SK-N-SH treated with all-trans-retinoic acid at 6 μM for 48 hours (cell line): ENCODE data around the gene WDR5.

ENCODE experiments used
- ATAC-seq: fragments of 200-7000 bp; cut with Tn5 transposase; 3 replicates; pipeline ENCODE4 v1.9.1; 2020; ENCODE audit warnings: mild to moderate bottlenecking, moderate library complexity
- ARNTL ChIP-seq: fragments of 450-650 bp; formaldehyde crosslinking; IDR thresholded peaks from 2 replicates; pipeline ENCODE4 v1.5.0; 2020; ENCODE audit warnings: low read depth, mild to moderate bottlenecking, moderate library complexity, borderline replicate concordance
- BACH2 ChIP-seq: fragments of 250-450 bp; sonication (Bioruptor Pico); IDR thresholded peaks from 2 replicates; pipeline ENCODE4 v1.9.0; 2021; ENCODE audit warnings: mild to moderate bottlenecking, borderline replicate concordance
- CREB5 ChIP-seq: fragments of 250-450 bp; sonication (Bioruptor Pico); IDR thresholded peaks from 2 replicates; pipeline ENCODE4 v1.5.1; 2020; ENCODE audit warnings: low read depth, mild to moderate bottlenecking, moderate library complexity
- CSDC2 ChIP-seq: fragments of 250-450 bp; sonication (Bioruptor Pico); IDR thresholded peaks from 2 replicates; pipeline ENCODE4 v1.5.0; 2020; ENCODE audit warnings: mild to moderate bottlenecking, moderate library complexity
- CSRNP3 ChIP-seq: fragments of 250-450 bp; sonication (Bioruptor Pico); IDR thresholded peaks from 2 replicates; pipeline ENCODE4 v1.5.1; 2021; ENCODE audit warnings: mild to moderate bottlenecking, moderate library complexity
- ESRRG ChIP-seq: fragments of 250-450 bp; sonication (Bioruptor Pico); IDR thresholded peaks from 2 replicates; pipeline ENCODE4 v1.6.1; 2021; ENCODE audit warnings: mild to moderate bottlenecking
- GLIS3 ChIP-seq: fragments of 250-450 bp; sonication (Bioruptor Pico); IDR thresholded peaks from 2 replicates; pipeline ENCODE4 v1.5.0; 2020; ENCODE audit warnings: mild to moderate bottlenecking, moderate library complexity
- ISL1 ChIP-seq: fragments of 250-450 bp; sonication (Bioruptor Pico); IDR thresholded peaks from 2 replicates; pipeline ENCODE4 v2.1.2; 2022; ENCODE audit warnings: mild to moderate bottlenecking, moderate library complexity
- OSR1 ChIP-seq: fragments of 250-450 bp; sonication (Bioruptor Pico); IDR thresholded peaks from 2 replicates; pipeline ENCODE4 v1.8.0; 2022; ENCODE audit warnings: moderate library complexity, mild to moderate bottlenecking, inconsistent platforms
- PATZ1 ChIP-seq: fragments of 250-450 bp; sonication (Bioruptor Pico); IDR thresholded peaks from 2 replicates; pipeline ENCODE4 v1.8.0; 2020; ENCODE audit warnings: mild to moderate bottlenecking, moderate library complexity, borderline replicate concordance
- POU6F1 ChIP-seq: fragments of 250-450 bp; sonication (Bioruptor Pico); IDR thresholded peaks from 2 replicates; pipeline ENCODE4 v1.8.0; 2021; ENCODE audit warnings: low read depth, mild to moderate bottlenecking, moderate library complexity, borderline replicate concordance
- PPARA ChIP-seq: fragments of 250-450 bp; sonication (Bioruptor Pico); IDR thresholded peaks from 2 replicates; pipeline ENCODE4 v1.5.0; 2020; ENCODE audit warnings: mild to moderate bottlenecking, borderline replicate concordance
- RARB ChIP-seq: fragments of 250-450 bp; sonication (Bioruptor Pico); IDR thresholded peaks from 2 replicates; pipeline ENCODE4 v1.8.0; 2021; ENCODE audit warnings: mild to moderate bottlenecking, moderate library complexity
- SNAI2 ChIP-seq: fragments of 250-450 bp; sonication (Bioruptor Pico); IDR thresholded peaks from 2 replicates; pipeline ENCODE4 v1.5.0; 2020; ENCODE audit warnings: mild to moderate bottlenecking, moderate library complexity
- TCF4 ChIP-seq: fragments of 250-450 bp; sonication (Bioruptor Pico); IDR thresholded peaks from 2 replicates; pipeline ENCODE4 v1.8.0; 2021; ENCODE audit warnings: mild to moderate bottlenecking, moderate library complexity, borderline replicate concordance
- TOX ChIP-seq: fragments of 250-450 bp; sonication (Bioruptor Pico); IDR thresholded peaks from 2 replicates; pipeline ENCODE4 v1.8.0; 2021; ENCODE audit warnings: mild to moderate bottlenecking, moderate library complexity, borderline replicate concordance
- TSHZ2 ChIP-seq: fragments of 250-450 bp; sonication (Bioruptor Pico); IDR thresholded peaks from 2 replicates; pipeline ENCODE4 v1.5.0; 2020; ENCODE audit warnings: mild to moderate bottlenecking, moderate library complexity
- ZC3H10 ChIP-seq: fragments of 250-450 bp; sonication (Bioruptor Pico); IDR thresholded peaks from 2 replicates; pipeline ENCODE4 v1.5.1; 2021; ENCODE audit warnings: mild to moderate bottlenecking, moderate library complexity
- ZFP3 ChIP-seq: fragments of 250-450 bp; sonication (Bioruptor Pico); IDR thresholded peaks from 2 replicates; pipeline ENCODE4 v1.5.0; 2020; ENCODE audit warnings: mild to moderate bottlenecking, moderate library complexity
- ZNF565 ChIP-seq: fragments of 450-650 bp; formaldehyde crosslinking; conservative IDR thresholded peaks from 2 replicates; pipeline ENCODE4 v1.5.0; 2020; ENCODE audit warnings: low read depth, mild to moderate bottlenecking, moderate library complexity
- ZNF70 ChIP-seq: fragments of 450-650 bp; formaldehyde crosslinking; IDR thresholded peaks from 2 replicates; pipeline ENCODE4 v1.5.0; 2020; ENCODE audit warnings: mild to moderate bottlenecking, moderate library complexity
- ZNF8 ChIP-seq: fragments of 450-650 bp; formaldehyde crosslinking; IDR thresholded peaks from 2 replicates; pipeline ENCODE4 v1.5.0; 2020; ENCODE audit warnings: mild to moderate bottlenecking, moderate library complexity

WDR5 gene

GRCh38 chr9:134191455-134192209, 55.8 kb downstream of the WDR5 start:
- ATAC-seq: no peak
- TF ChIP-seq TSHZ2 (CRISPR knock-in tag): no peak
- no peak for TF ChIP-seq PPARA (CRISPR knock-in tag)
- TF ChIP-seq TCF4: no peak
- no peak for TF ChIP-seq CSRNP3 (CRISPR knock-in tag)
- TF ChIP-seq ESRRG (CRISPR knock-in tag): no peak
- no peak for TF ChIP-seq ISL1
- no peak for TF ChIP-seq CSDC2 (CRISPR knock-in tag)
- no peak for TF ChIP-seq OSR1 (CRISPR knock-in tag)
- no peak for TF ChIP-seq SNAI2 (CRISPR knock-in tag)
- no peak for TF ChIP-seq BACH2 (CRISPR knock-in tag)
- TF ChIP-seq GLIS3 (CRISPR knock-in tag): no peak
- no peak for TF ChIP-seq ZC3H10 (CRISPR knock-in tag)
- TF ChIP-seq TOX (CRISPR knock-in tag): no peak
- no peak for TF ChIP-seq CREB5 (CRISPR knock-in tag)
- TF ChIP-seq ZNF8 (CRISPR knock-in tag): no peak
- TF ChIP-seq ZFP3 (CRISPR knock-in tag): no peak
- no peak for TF ChIP-seq ZNF565 (CRISPR knock-in tag)

GRCh38 chr9:134192311-134192950, 56.5 kb downstream of the WDR5 start:
- no peak for ATAC-seq
- no peak for TF ChIP-seq TOX (CRISPR knock-in tag)
- TF ChIP-seq SNAI2 (CRISPR knock-in tag): no peak

- ATAC-seq: no peak
- no peak for TF ChIP-seq TCF4
- no peak for TF ChIP-seq GLIS3 (CRISPR knock-in tag)
- TF ChIP-seq CREB5 (CRISPR knock-in tag): no peak
- TF ChIP-seq SNAI2 (CRISPR knock-in tag): no peak
- no peak for TF ChIP-seq POU6F1 (CRISPR knock-in tag)
- no peak for TF ChIP-seq ZNF70
- TF ChIP-seq ARNTL (CRISPR knock-in tag): no peak
- TF ChIP-seq OSR1 (CRISPR knock-in tag): no peak
- TF ChIP-seq RARB (CRISPR knock-in tag): no peak
- no peak for TF ChIP-seq ESRRG (CRISPR knock-in tag)
- no peak for TF ChIP-seq PATZ1
- TF ChIP-seq TOX (CRISPR knock-in tag): no peak
- no peak for TF ChIP-seq ZNF8 (CRISPR knock-in tag)
- TF ChIP-seq ZC3H10 (CRISPR knock-in tag): no peak
- TF ChIP-seq ZFP3 (CRISPR knock-in tag): no peak
- no peak for TF ChIP-seq BACH2 (CRISPR knock-in tag)
Measured at GRCh38 chr9:134192951-134193731, 57.3 kb downstream of the WDR5 start.
